ENCODE measurements around the gene CALHM3.

- TF ChIP-seq, protein P1, sequence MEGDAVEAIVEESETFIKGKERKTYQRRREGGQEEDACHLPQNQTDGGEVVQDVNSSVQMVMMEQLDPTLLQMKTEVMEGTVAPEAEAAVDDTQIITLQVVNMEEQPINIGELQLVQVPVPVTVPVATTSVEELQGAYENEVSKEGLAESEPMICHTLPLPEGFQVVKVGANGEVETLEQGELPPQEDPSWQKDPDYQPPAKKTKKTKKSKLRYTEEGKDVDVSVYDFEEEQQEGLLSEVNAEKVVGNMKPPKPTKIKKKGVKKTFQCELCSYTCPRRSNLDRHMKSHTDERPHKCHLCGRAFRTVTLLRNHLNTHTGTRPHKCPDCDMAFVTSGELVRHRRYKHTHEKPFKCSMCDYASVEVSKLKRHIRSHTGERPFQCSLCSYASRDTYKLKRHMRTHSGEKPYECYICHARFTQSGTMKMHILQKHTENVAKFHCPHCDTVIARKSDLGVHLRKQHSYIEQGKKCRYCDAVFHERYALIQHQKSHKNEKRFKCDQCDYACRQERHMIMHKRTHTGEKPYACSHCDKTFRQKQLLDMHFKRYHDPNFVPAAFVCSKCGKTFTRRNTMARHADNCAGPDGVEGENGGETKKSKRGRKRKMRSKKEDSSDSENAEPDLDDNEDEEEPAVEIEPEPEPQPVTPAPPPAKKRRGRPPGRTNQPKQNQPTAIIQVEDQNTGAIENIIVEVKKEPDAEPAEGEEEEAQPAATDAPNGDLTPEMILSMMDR (optimal IDR thresholded peaks at IDR 0.05 in 1 of 3, IDR thresholded peaks at IDR 0.05 in 1 of 3, conservative IDR thresholded peaks at IDR 0.05 in 1 of 3; ENCODE audit: extremely low read depth in 1 of 3, insufficient read depth in 2 of 3, low read length in 3 of 3), result no peak
- no peak for TF ChIP-seq EZH2 (IDR thresholded peaks at IDR 0.05; ENCODE audit: low read length)
Observed at GRCh38 chr10:103497161-103497915, 18.3 kb upstream of the CALHM3 start.
